HG03159 (cell line): ENCODE data around the gene NALCN.

ENCODE experiments used
- ATAC-seq: cut with Tn5 transposase; IDR thresholded peaks from one replicate; pipeline ENCODE4 v1.9.1; 2021; ENCODE audit warnings: mild to moderate bottlenecking, moderate library complexity; ENCODE audit not compliant: unreplicated experiment

The NALCN gene

DNA sequence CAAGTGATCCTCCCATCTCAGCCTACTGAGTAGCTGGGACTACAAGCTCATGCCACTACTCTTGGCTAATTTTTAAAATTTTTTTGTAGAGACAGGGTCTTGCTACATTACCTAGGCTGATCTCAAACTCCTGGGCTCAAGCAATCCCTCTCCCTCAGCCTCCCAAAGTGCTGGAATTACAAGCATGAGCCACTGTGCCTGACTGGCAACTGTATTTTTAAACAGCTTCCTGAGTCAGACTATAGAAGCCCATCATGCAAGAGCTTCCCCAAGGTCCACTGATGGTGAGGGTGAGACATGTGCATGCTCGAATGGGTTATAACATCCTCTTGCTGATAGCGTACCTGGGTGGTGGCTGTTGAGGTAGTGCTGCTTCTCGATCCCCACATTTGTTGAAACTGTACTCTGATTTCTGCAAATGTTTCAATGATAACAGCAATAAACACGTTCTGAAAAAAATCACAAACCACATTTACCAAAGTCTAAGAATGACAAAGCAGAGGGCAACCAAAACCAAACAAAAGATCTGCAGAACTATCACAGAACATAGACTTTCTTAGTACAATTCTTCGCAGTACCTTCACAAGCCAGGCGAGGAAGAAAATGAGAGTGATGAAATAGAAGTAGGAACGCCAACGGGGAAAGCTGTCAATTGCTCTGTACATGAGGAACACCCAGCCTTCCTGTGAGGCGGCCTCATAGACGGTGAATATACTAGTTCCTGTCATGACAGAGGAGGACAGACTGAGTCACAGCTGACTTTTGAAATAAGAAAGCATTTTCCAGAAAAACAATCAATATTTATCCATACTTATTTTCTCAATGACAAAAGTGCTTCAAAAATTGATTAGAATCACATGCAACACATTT lies 124.4 kb downstream of the NALCN start:
- ATAC-seq, result no peak

DNA sequence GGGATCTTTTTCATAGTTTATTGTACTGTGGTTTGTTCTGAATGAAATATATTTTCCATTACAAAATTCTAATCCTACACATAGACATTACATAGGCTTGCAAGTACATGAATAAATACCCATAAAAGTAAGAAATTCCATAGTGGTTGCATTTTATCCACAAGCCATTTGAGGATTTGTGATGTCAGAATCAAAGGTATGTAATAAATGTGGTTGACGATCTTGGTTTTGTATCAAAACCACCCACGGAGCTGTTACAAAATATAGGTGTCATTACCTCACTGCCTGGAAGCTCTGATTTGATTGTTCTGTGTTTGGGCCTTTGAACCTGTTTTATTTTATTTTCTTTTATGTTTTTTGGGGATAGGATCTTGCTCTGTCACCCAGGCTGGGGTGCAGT lies 125.1 kb downstream of the NALCN start:
- no peak for ATAC-seq

DNA sequence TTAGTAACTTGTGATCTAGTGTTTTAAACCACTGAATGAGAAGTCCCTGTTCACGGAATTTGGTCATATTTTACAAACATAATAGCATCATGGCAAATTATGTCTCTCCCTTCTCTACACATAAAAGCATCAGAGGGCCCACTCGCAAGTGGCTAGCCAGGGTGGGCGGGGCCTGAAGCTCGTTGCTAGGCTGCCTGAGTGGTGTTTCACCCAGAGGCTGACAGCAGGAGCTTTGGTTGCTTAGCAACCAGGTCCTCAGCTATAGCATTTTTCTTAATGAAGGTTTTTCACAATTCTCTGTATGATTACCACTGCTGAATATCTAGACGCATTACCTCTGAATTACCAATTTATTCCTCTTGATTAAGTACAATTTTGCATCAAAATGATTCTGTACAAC lies 126.5 kb downstream of the NALCN start:
- peak; percentile 73 for ATAC-seq

DNA sequence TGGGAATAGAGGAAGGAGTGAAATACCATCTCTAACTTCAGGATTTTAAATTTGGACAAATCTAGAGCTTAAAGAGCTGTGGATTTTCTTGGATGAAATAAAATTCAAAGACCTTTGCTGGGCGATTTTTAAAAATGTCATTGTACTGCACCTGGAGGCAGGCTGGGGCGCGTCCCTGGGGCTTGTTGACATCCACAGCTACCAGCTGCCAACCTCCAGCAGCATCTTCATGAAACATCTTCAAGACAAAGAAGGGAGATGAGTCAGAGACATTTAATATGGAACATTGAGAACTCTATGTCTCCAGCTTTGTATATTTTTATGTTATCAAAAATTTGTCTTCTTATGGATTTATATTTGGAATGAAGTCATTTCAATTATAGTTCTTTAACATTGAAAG lies 132.5 kb downstream of the NALCN start:
- no peak for ATAC-seq

DNA sequence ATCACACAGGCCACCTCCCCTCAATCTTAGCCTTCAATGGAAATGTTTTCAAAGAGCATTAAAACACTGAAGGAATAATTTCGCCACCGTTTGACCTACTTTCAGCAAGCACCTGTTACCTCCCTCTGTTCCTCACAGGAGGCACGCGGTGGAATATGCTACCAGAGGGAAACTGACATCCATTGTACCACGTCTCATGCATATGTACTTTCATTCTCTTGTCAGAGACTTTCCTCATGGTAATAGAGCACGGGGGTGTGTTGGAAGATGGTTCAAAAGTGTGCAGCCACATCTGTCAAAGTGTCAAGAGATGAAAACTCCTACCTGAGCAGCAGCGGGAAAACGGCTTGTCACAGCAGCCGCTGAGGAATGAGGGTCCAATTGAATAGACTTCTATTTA lies 143.4 kb downstream of the NALCN start:
- ATAC-seq, result no peak

DNA sequence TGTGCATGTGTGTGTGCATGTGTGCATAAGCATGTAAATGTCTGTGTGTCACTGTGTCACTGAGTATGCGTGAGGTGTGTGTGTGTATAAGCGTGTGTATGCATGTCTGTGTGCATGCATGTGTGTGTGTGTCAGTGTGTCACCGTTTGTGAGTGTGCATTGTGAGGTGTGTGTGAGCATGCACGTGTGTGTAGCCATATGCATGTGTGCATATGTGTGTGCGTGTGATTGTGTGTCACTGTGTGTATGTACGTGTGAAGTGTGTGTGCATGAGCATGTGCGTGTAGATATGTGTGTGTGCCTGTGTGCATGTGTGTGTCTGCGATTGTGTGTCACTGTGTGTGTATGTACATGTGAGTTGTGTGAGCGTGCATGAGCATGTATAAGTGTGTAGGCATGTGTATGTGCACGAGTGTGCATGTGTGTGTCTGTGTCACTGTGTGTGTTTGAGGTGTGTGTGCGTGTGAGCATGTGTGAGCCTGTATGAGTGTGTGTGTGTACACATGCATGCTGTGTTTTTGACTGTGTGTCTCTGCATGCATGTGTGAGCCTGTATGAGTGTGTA lies 144.5 kb downstream of the NALCN start:
- no peak for ATAC-seq

DNA sequence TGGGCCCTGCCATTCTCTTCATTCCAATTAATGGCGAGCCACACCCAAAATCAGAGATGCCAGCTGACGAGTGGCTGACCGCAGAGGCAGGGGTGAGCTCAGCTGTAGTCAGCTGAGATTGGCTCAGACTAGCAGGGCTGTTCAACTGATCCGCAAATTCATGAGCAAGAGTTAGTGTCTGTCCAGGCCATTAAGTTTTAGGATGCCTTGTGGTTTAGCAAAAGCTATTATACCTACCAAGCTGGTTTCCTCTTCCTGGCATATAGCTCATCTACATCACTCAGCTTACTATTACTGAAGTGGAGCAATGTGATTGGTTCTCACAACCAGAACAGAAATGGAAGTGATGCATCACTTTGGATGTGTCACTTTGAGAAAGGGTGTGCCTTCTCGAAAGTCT lies 148.7 kb downstream of the NALCN start:
- no peak for ATAC-seq

DNA sequence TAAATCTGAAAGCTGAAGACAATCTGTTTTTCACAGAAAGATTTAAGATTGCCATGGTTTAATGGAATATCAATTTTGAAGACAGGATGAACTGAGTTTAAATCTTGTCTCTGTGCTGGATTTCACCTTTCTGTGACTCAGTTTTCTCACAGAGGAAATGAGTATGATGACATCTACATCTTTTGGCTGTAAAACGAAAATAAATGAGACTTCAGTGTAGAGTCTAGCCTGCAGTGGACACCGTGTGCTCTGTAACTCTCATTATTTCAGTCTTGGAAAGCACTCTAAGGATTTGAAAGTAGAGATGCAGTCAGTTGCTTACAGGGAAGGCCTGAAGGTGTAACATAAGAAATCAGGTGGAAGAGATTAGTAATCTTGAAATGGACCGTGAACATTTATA lies 150.4 kb downstream of the NALCN start:
- ATAC-seq, result no peak

DNA sequence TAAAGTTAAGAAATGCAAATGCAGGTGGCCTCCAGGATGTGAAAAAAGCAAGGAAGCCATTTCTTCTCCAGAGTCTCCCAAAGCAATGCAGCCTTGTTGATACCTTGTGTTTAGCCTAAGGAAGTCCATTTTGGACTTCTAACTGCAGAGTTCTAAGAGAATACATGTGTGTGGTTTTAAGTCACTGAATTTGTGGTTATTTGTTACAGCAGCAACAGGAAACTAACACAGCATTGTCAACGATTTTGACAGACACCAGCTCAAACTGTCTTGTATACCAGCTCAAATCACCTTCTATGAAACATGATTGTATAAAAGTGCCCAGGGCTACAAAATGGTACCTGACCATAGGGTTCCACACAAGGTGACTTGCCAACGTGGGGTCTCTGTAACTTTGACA lies 151.4 kb downstream of the NALCN start:
- no peak for ATAC-seq

DNA sequence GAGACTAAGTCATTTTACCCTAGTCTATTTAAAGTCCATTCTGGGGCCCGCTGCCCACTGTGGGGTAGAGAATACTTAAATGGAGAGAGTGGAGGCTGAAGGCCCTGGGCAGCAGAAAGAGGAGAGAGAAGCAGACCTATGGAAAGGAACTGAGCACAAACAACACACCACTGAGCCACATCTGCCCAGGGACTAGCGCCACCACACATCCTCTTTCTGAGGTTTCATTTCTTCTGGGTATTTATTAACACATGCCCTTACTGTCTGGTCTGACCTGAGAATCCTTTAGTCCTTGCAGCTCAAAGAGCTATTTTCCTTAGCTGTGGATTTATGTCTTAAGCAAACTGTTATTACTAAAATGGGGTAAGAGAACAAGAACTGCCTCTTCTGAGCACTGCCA lies 154.0 kb downstream of the NALCN start:
- ATAC-seq, result peak; percentile 62

DNA sequence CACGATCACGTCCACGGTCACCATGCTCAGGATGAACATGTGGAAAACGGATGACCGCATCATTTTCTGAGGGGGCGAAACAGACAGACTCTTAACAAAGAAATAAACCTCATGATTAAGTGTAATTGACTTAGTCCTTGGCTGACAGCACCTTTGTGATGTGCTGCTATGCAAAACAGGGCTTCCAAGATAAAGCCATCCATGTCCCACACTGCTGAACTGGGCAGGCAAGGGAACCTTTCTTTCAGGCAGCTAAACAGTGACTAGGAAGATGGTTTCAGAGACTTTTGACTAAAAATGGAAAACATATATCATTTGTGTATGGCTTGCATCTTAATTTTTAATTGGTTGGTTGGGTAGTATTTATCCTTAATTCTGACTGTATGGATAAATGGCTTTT lies 157.8 kb downstream of the NALCN start:
- ATAC-seq, result no peak

DNA sequence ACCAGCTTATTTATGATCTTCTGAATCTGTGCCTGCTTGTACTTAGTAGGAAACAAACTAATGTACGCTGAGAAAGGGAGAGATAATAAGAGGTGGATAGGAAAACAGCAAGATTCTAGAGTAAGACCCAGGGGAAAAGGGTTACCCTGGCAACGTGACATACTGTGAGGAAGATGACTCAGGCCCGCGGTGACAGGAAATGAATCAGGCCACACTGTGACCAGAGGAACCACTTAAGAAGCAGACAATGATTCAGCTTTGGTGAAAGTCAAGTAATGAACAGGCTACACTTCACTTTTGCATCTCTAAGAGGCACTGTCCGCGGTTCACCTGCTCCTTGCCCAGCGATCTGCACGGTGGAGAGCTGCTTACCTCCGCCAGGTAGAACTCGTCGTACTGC lies 158.2 kb downstream of the NALCN start:
- ATAC-seq, result peak; percentile 91

DNA sequence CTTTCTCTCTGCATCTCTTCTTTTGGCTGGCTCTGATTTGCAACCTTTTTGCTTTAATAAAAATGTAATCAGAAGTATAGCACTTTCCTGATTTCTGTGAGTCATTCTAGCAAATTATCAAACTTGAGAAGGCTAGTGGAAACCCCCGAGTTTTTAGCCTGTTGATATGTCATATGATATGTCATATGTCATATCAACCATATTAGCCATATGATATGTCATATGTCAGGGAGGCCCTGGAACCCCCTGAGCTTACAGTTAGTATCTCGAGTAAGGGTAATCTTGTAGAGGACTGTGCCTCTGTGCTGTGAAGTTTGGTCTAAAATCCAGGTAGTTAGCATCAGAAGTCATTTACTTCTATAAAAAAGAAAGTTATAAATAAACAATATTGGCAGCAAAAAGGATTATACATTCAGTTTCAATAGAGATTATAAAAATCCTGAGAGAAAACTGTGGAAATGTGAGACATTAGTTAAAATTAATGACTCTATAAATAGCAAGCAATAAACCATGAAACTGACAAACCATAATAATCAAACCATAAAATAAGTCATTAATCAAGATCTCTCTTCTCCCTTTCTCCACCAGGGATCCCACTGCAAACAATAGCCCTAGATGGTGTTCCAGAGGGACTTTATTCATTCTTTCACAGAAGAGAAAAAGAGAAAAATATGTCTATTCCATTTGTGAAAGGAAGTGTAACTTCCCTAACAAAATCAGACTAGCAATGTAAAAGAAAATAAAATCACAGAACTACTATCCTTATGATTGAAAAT lies 167.4 kb downstream of the NALCN start:
- ATAC-seq, result no peak

DNA sequence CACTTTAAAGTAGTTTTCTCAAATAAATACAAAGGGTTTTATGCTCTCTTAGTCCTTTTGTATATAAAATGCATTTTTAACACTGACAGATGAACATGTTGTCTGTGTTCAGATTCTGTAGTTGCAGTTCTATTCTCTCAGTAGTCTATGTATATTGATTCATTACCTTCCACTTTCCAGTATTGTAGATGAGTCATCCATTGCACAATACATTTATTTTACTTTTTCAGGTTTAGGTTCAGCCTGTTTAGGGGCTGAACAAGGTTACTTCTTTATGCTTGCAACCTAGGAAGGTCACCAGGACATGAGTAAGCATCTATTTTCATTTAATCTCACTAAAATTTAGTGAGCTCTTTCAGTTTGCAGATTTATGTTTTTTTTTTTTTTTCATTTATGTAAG lies 173.6 kb downstream of the NALCN start:
- ATAC-seq, result no peak

DNA sequence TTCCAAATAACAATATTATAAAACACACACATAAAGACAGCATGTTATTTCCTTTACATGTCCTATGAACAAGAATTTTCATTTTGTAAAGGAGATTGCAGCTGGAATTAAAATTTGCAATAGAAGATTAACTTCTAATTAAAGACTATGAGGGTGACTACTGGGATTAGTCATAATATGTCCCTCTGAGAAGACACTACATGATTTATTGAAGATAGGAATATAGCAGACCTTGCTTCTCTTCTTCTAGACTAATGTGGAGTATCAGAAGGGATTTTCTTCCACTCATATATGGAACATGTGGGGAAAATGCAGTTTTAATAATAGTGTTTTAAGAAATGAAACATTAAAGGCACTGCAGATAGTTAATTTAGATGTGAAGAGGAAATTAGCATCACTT lies 177.8 kb downstream of the NALCN start:
- ATAC-seq, result no peak

DNA sequence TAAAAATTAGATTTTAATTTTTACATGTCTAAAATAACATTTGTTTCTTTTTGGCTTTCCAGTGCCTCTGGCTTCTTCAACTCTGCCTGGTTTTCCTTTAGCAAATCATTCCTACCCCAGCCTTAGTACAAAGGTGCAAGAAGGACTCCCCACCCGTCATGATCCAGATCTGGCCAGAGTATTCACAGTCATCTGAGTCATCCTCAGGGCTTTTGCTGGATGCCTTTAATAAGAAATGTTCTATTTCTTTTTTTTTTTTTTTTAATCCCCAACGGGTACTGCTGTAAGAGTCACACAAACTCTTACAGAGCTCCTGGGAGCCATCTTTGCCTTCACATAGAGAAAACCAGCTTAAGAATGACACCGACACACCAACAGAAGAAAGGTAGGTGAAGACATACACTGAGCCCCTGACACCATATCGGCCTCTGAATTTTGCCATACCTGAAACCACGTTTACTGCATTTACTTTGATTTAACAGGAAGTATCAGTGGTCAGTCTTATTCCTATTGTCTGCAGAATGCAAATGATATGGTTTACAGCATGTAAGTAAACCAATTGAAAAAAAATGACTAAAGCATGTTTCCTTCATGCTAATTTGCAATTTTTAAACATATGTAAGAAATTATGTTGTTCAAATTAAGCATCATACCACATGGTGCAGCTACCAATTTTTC lies 184.4 kb downstream of the NALCN start:
- no peak for ATAC-seq

DNA sequence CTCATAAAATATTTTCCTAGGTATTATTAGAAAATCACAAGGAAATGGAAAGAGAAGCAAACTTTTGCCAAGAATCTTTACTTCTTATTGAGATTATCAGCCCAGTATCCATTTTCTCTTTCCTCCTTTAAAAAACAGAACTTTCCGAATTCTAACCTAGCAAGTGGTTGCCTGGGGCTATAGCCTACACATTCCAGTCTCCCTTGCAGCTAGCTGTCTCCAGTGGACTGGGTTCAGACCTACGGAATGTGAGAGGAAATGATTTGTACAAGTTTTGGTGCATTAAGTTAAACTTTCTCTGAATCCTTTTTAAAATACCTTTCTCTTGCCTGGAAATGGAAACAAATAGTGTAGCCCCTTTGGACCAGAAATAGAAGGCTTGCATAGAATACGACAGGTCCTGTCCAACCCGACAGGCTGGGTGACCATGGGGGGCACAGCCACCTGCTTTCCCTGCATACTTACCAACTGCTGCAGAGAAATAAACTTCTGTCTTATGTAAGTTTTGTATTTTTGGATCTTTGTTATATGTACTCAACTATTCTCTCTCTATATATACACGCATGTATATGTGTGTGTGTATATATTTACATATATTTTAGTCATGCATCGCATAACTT lies 185.9 kb downstream of the NALCN start:
- ATAC-seq, result no peak

DNA sequence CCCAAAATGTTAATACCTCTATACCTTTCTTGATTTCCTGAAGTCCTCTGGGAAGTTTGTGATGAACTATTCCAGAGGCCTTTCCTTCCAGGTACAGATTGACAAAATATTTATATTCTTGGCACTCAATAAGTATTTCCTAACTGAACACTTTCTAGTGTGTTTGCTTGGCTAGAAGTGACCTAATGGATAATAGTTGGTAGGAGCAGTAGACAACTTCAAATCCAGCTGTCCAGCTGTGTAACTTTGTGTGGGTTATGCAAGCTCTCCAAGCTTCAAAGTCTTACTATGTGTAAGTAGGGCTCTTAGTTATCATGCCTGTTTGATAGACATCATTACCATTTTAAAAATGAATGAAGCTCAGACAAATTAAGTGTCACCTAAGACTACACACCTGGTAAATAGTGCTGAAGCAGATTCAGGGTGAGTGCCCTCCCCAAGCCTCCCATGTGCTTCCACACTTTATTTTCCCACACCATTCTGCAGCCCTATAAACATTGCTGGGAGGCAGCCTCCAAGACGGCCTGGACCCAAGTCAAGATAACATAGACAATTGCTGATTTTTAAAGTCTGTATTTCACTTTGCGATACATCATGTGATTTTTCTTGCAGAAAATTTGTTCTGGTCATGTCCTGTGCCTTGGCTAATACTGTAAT lies 196.6 kb downstream of the NALCN start:
- no peak for ATAC-seq

DNA sequence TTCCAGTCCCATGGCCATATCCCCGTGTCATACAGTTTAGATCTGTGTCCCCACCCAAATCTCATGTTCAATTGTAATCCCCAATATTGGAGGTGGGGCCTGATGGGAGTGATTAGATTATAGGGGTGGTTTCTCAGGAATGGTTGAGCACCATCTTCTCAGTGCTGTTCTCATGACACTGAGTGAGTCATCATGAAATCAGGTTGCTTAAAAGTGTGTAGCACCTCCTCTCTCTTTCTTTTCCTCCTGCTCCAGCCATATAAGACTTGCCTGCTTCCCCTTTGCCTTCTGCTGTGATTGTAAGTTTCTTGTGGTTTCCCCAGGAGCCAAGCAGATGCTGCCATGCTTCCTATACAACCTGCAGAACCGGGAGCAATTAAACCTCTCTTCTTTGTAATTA lies 197.8 kb downstream of the NALCN start:
- no peak for ATAC-seq

DNA sequence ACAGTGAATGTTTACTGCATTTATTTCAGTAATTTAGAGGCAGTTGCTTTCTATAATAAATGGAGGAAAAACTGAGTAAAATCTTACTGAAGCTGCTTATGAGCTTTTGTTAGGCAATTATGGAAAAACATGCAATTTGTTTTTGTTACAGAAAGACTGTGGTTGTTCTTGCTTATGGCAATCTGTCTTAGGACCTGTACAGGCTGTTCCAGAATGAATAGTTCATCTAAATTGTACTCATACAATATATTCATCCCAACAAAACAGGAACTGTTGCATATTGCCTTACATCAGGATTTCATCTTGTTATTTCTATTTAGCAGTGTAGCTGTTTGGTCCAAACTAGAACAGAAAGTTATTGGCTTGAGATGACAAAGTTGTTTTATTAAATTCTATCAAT lies 199.2 kb downstream of the NALCN start:
- ATAC-seq, result no peak
